GM12891 (cell line): ENCODE results near the gene L3MBTL2.
"Not testable (repeated sequence)": the region's sequence is repeated elsewhere in the genome, so short reads cannot be mapped to it uniquely, and the experiment has no call there.

Experiments
- DNase-seq: peaks from one replicate; pipeline ENCODE4 v3.0.0; 2011; ENCODE audit warnings: low spot score; ENCODE audit not compliant: insufficient read length
- FAIRE-seq: peaks from 2 replicates; lab custom pipeline; 2011; peaks lifted over from hg19 to GRCh38; lab: Jason Lieb, UNC
- PAX5 ChIP-seq: IDR thresholded peaks from 2 replicates; pipeline ENCODE4 v1.6.1; 2011; ENCODE audit warnings: low read length, moderate library complexity, mild to moderate bottlenecking; ENCODE audit not compliant: insufficient read depth, severe bottlenecking
- POLR2A ChIP-seq: IDR thresholded peaks from 2 replicates; pipeline ENCODE4 v1.6.1; 2011; ENCODE audit warnings: low read depth, low read length, control low read depth
- POLR2AphosphoS5 ChIP-seq: IDR thresholded peaks from 2 replicates; pipeline ENCODE4 v1.6.1; 2011; ENCODE audit warnings: low read depth, low read length, control low read depth
- POU2F2 ChIP-seq: IDR thresholded peaks from 2 replicates; pipeline ENCODE4 v1.6.1; 2011; ENCODE audit warnings: low read depth, mild to moderate bottlenecking, control low read depth, low read length, moderate library complexity
- SPI1 ChIP-seq: IDR thresholded peaks from 2 replicates; pipeline ENCODE4 v1.6.1; 2011; ENCODE audit warnings: low read depth, low read length, control low read depth
- TAF1 ChIP-seq: IDR thresholded peaks from 2 replicates; pipeline ENCODE4 v1.6.1; 2011; ENCODE audit warnings: low read depth, low read length, control low read depth

Gene L3MBTL2

DNA sequence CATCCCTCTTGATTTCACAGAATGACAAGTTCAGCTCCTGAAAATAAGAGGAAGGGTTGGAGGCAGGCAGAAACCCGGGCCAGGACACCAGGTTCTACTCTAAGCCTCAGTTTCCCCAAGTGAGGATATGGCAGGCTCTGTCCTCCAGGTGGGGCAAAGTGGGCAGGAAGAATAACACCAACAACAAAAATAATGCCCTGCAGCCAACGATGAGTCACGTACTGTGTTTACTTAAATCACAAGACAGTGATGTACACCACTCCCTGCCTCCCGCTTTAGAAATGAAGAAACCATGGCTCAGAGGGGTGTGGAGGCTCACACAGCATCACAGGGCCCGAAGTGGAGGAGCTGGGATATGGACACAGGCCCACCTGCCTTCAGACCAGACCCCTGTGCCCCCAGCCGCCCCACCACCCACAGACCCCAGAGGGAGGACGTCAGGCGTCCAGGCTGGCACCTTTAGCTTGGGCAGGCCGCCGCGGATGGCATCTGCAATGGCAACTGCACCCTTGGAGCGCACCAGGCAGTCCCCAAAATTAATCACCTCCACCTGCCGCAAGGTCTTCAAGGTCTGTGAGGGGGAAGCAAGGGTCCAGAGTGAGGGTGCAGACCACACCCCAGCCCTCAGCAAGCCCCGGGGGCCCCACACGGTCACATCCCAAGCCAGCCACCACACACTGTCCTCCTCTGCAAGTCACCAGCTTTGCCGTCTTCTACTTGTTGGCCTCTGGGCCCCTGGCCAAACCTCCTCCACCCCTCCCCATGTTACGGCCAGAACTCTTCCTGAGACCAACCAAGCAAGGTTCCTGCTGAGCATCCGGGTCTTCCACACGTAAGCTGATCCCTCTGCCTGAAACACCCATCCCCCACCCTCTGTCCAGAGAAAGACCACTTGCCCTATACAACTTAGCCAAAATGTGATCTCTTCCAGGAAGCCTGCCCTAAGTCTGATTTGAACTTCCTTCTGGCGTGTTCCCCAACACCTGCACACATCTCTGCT lies 51.4 kb downstream of the L3MBTL2 start:
- TF ChIP-seq SPI1 (no peak), POLR2AphosphoS5 (no peak), POU2F2 (no peak), TAF1 (no peak), POLR2A (no peak), PAX5 (no peak)
- FAIRE-seq (no peak), DNase-seq (no peak)

GRCh38 chr22:41257696-41258095 lies 52.6 kb downstream of the L3MBTL2 start:
- FAIRE-seq (no peak), DNase-seq (no peak)
- TF ChIP-seq POLR2AphosphoS5 (no peak), SPI1 (no peak), PAX5 (no peak), TAF1 (no peak), POLR2A (no peak), POU2F2 (no peak)

DNA sequence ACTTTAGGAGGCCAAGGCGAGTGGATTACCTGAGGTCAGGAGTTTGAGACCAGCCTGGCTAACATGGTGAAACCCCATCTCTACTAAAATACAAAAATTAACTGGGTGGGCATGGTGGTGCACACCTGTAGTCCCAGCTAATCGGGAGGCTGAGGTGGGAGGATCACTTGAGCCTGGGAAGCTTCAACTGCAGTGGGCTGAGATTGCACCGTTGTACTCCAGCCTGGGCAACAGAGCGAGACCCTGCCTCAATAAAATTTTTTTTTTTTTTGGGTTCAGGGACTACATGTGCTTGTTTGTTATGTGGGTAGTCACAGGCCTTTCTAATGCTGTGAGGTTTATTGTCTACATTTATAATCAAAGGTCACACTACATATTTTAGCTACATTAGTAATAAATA lies 54.6 kb downstream of the L3MBTL2 start:
- not testable (repeated sequence) for FAIRE-seq, DNase-seq

GRCh38 chr22:41260871-41261270 lies 55.8 kb downstream of the L3MBTL2 start:
- DNase-seq = no peak
- no peak for TF ChIP-seq POLR2A
- TF ChIP-seq SPI1 = no peak
- TF ChIP-seq TAF1 = no peak
- TF ChIP-seq POU2F2 = no peak
- FAIRE-seq = no peak

DNA sequence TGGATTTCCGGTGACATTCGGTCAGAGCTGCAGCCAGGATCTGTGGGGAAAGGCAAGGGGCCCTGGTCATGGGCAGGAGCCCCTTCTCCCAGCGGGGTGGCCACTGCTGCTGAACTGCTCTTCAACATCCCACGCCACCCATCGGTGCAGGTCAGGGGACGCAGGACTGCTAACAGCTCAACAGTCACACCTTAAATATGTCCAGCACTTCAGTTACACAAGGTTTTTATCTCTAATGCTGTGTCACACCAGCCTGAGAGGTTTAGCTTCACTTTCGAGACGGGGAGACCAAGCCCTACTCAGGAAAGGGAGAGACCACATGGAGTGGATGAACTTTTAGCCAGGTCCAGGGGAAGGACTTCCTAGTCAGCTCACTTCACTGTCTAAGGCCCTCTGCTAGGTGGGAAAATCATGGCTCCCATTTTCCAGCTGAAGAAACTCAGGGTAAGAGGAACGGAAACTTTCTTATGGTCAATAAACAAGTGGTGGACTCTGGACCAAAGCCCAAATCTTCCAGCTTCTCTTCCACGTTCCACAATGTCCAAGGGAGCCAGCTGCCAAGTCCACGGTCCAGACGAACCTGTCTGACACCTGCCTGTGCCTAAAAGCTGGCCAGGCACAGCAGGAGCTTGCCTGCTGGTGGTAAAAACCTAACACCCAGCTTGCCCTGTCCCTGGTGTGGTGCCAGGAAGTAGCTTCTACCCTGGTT lies 56.6 kb downstream of the L3MBTL2 start:
- TF ChIP-seq PAX5 = no peak
- DNase-seq (no peak), FAIRE-seq (no peak)

DNA sequence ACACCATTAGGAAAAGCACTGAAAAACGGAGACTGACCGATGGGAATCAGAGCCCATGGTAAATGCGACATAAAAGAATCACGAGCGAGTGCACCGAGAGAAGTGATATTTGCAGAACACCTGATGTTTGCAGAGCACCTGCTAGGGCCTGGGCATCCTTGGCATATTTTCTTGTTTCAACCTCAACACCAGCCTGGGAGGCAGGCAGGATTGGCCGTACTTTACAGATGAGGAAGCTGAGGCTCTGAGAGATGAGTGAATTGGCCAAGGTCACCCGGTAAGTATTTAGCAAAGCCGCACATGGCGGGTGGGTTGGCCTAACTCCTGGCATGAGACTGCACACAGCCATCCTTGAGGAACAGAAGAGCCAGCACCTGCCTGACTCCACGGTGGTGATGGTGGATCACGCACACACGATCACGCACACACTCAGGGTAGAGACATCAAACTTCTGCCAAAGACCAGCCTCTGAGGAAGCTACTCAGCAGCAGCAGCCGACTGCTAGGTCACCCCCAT lies 57.2 kb downstream of the L3MBTL2 start:
- DNase-seq = no peak
- no peak for FAIRE-seq
- TF ChIP-seq POLR2A (no peak), TAF1 (no peak), POLR2AphosphoS5 (no peak), SPI1 (no peak), POU2F2 (no peak), PAX5 (no peak)

DNA sequence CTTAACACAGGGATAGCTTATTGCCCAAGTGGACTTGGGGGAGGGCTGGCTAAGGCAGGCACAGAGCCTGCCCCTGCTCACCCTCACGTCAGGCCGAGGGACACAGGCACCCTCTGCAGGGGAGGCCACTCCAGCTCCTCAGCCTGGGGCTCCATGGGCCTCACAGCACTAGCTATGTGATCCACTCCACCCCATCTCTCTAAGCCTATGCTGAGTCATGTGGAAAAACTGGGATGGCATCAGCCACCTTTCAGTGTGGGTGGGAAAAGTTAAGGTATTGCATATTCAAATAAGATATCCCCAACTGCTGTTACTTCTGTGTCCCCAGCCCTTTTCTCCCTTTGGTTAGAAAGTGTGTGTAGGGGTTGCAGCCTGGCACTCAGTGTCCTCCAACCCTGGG lies 58.6 kb downstream of the L3MBTL2 start:
- DNase-seq = no peak
- FAIRE-seq = no peak
- TF ChIP-seq SPI1 = no peak
- TF ChIP-seq POLR2AphosphoS5 = no peak
- TF ChIP-seq POU2F2 = no peak
- no peak for TF ChIP-seq PAX5
- TF ChIP-seq POLR2A = no peak
- TF ChIP-seq TAF1 = no peak

- no peak for FAIRE-seq
- no peak for DNase-seq
- TF ChIP-seq POLR2AphosphoS5 (no peak), TAF1 (no peak), POLR2A (no peak), POU2F2 (no peak), SPI1 (no peak), PAX5 (no peak)
These were observed 59.4 kb downstream of the L3MBTL2 start for GRCh38 chr22:41264408-41264941.

DNA sequence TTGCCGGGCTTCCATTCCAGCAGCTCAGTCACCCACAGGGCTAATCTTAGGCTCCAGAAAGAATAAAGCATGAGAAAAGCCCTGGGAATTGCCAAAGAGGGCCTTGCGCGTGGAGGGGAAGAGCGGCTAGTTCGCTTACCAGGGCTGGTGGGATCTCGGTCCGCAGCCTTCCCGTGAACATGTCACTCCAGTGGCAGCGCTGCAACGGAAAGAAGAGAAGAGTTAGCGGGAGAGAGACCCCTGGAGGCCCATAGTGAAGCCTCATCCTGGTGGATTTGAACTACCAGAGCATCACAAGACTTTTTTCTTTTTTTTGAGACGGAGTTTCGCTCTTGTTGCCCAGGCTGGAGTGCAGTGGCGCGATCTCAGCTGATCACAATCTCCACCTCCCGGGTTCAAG lies 62.8 kb downstream of the L3MBTL2 start:
- DNase-seq (no peak), FAIRE-seq (no peak)
- TF ChIP-seq POLR2AphosphoS5 (no peak), SPI1 (no peak), POU2F2 (no peak), PAX5 (no peak), POLR2A (no peak), TAF1 (no peak)
